HepG2 (cell line): ENCODE data around the gene HOXD3. TPM values are rescaled to one million over a fixed set of nuclear protein-coding genes. Genes with fewer than 3 reads are reported as not detected.

Experiments
- ATAC-seq: fragments of 200-7000 bp; cut with Tn5 transposase; 3 replicates; pipeline ENCODE4 v1.9.1; 2020; ENCODE audit warnings: mild to moderate bottlenecking, moderate library complexity
- BruUV-seq: library from RNA; stranded (reverse); fragments of 400-500 nt; replicated peaks from 2 replicates; lab custom pipeline; 2021; lab: Mats Ljungman, UMichigan
- CTCF ChIA-PET: fragments of 300-600 bp; formaldehyde crosslinking; extraction: SDS; loops from one replicate; lab custom pipeline; 2021; ENCODE audit warnings: low total read pairs, inconsistent platforms, low intra/inter-chr PET ratio; lab: Yijun Ruan, JAX
- POLR2A ChIA-PET: fragments of 350-600 bp; sonication (Branson Sonifier 250); formaldehyde crosslinking; loops from one replicate; lab custom pipeline; 2020; ENCODE audit warnings: antibody characterized with exemption, inconsistent platforms; lab: Yijun Ruan, JAX
- DNase-seq: peaks from one replicate; pipeline ENCODE4 v3.0.0-alpha.2; 2015; ENCODE audit warnings: low spot score
- FAIRE-seq: peaks from 3 replicates; lab custom pipeline; 2011; peaks lifted over from hg19 to GRCh38; lab: Jason Lieb, UNC
- H2AFZ ChIP-seq: one replicate; pipeline ENCODE4 v1.6.1; 2011; ENCODE audit warnings: low read length, inconsistent platforms
- H3K27ac ChIP-seq: fragments of 300-600 bp; 3 replicates; pipeline ENCODE4 v1.8.0; 2011; ENCODE audit warnings: mixed run types, mild to moderate bottlenecking, mixed read lengths, low read length, inconsistent platforms; ENCODE audit not compliant: insufficient read depth; ENCODE audit errors: extremely low read length
- H3K27me3 ChIP-seq, 2 experiments: fragments of 200-600 bp in 1 of 2; 2 replicates in 1 of 2; 3 replicates in 1 of 2; pipeline versions ENCODE4 v1.6.0 to v1.8.0; 2011; ENCODE audit warnings: low read length in 2 of 2, mild to moderate bottlenecking in 2 of 2, moderate library complexity in 2 of 2, inconsistent platforms in 1 of 2; ENCODE audit not compliant: insufficient read depth in 2 of 2, control insufficient read depth in 1 of 2
- H3K36me3 ChIP-seq, 2 experiments: fragments of 200-600 bp in 1 of 2; replicated peaks in 1 of 2; 2 replicates in 1 of 2; 3 replicates in 1 of 2; pipeline versions ENCODE4 v1.5.1 to v1.8.0; 2011; ENCODE audit warnings: low read length in 2 of 2, inconsistent platforms in 1 of 2; ENCODE audit not compliant: insufficient read depth in 2 of 2, control insufficient read depth in 1 of 2
- H3K4me1 ChIP-seq: 2 replicates; pipeline ENCODE4 v1.5.1; 2012; ENCODE audit warnings: low read length, inconsistent platforms; ENCODE audit not compliant: insufficient read depth
- H3K4me2 ChIP-seq: 2 replicates; pipeline ENCODE4 v1.6.0; 2011; ENCODE audit warnings: low read depth, low read length, inconsistent platforms
- H3K4me3 ChIP-seq, 3 experiments: fragments of 200-600 bp in 1 of 3; sonication (generic), shearing (Covaris generic) in 1 of 3; replicated peaks in 1 of 3; 2 replicates each; pipeline ENCODE4 v1.5.1; 2011 to 2016; ENCODE audit warnings: low read length in 3 of 3, inconsistent platforms in 2 of 3, low read depth in 2 of 3, mild to moderate bottlenecking in 2 of 3, control low read depth in 1 of 3, mixed read lengths in 1 of 3; ENCODE audit not compliant: insufficient read depth in 1 of 3
- H3K79me2 ChIP-seq: one replicate; pipeline ENCODE4 v1.6.1; 2011; ENCODE audit warnings: low read length, inconsistent platforms; ENCODE audit not compliant: insufficient read depth
- H3K9ac ChIP-seq: 2 replicates; pipeline ENCODE4 v1.6.0; 2011; ENCODE audit warnings: mild to moderate bottlenecking, low read depth, low read length, inconsistent platforms; ENCODE audit not compliant: insufficient read depth
- H3K9me3 ChIP-seq: 2 replicates; pipeline ENCODE4 v1.5.1; 2012; ENCODE audit warnings: mild to moderate bottlenecking, low read length
- H4K20me1 ChIP-seq: 2 replicates; pipeline ENCODE4 v1.6.0; 2011; ENCODE audit warnings: inconsistent platforms, mild to moderate bottlenecking, low read length, moderate library complexity; ENCODE audit not compliant: insufficient read depth
- RCOR2 ChIP-seq: IDR thresholded peaks from 2 replicates; pipeline ENCODE4 v1.6.1; 2016; ENCODE audit warnings: missing biosample characterization, missing genetic modification reagents
- RFX3 ChIP-seq: IDR thresholded peaks from 2 replicates; pipeline ENCODE4 v1.6.1; 2016; ENCODE audit warnings: missing biosample characterization, missing genetic modification reagents
- ZNF235 ChIP-seq: sonication (generic); formaldehyde crosslinking; IDR thresholded peaks from 2 replicates; pipeline ENCODE4 v1.8.1; 2023; ENCODE audit warnings: mild to moderate bottlenecking, missing genetic modification reagents, borderline replicate concordance
- ZNF282 ChIP-seq: fragments of 450-650 bp; IDR thresholded peaks from 2 replicates; pipeline ENCODE4 v1.6.1; 2018; ENCODE audit not compliant: partially characterized antibody
- ZNF34 ChIP-seq: sonication (generic); formaldehyde crosslinking; IDR thresholded peaks from 2 replicates; pipeline ENCODE4 v1.4.0; 2020; ENCODE audit warnings: mild to moderate bottlenecking, missing genetic modification reagents, borderline replicate concordance
- ZNF367 ChIP-seq: sonication (generic); formaldehyde crosslinking; IDR thresholded peaks from 2 replicates; pipeline ENCODE4 v1.4.0; 2020; ENCODE audit warnings: missing genetic modification reagents, borderline replicate concordance
- ZNF607 ChIP-seq: sonication (generic); formaldehyde crosslinking; IDR thresholded peaks from 2 replicates; pipeline ENCODE4 v1.5.1; 2020; ENCODE audit warnings: missing genetic modification reagents, mild to moderate bottlenecking, borderline replicate concordance
- WGBS: methylation state at CpG from one replicate; pipeline ENCODE4 v1.1.6; 2017; ENCODE audit warnings: low lambda C conversion rate; 5-methylcytosine and 5-hydroxymethylcytosine counted together
- in situ Hi-C: cut with HindIII; loops from 2 replicates; pipeline ENCODE4 v1.10.0; 2017; ENCODE audit warnings: low pct_unique_long_range_greater_than_20kb; ENCODE audit not compliant: extremely low pct_ligation_motif_present
- intact Hi-C: fragments of 100-400 bp; cut with micrococcal nuclease; formaldehyde crosslinking; loops from one replicate; pipeline ENCODE4 v1.10.0; 2022; ENCODE audit not compliant: unreplicated experiment
- polyA plus RNA-seq, 8 experiments: library from polyadenylated mRNA; depleted of rRNA in 3 of 8; stranded (reverse) in 7 of 8; unstranded in 1 of 8; fragments of >200 nt; fragmentation: Illumina TruSeq in 4 of 8; extraction: Trizol in 4 of 8; gene quantifications; 2 replicates each; pipeline versions ENCODE4 v1.2.1 to v1.2.3, GENCODE V29; 2011 to 2016; ENCODE audit warnings: low read depth in 4 of 8, missing spikeins in 1 of 8, mixed read lengths in 1 of 8; ENCODE audit not compliant: insufficient read depth in 1 of 8
- total RNA-seq, 5 experiments: library from RNA; depleted of rRNA; stranded (reverse); fragments of >200 nt; fragmentation: Illumina TruSeq; extraction: Trizol; gene quantifications; 2 replicates each; pipeline ENCODE4 v1.2.3, GENCODE V29; 2016; ENCODE audit warnings: low read depth in 1 of 5
- TF ChIP-seq, protein P1 (sequence below): sonication (generic); formaldehyde crosslinking; conservative IDR thresholded peaks from 2 replicates; pipeline ENCODE4 v1.4.0; 2020; ENCODE audit warnings: mild to moderate bottlenecking, missing genetic modification reagents, moderate library complexity
- TF ChIP-seq, protein P2 (sequence below): sonication (generic); formaldehyde crosslinking; IDR thresholded peaks from 2 replicates; pipeline ENCODE4 v1.4.0; 2020; ENCODE audit warnings: missing genetic modification reagents

Gene HOXD3
- total and polyA plus RNA-seq, 2 of the 13 experiments (the other 11 are each of a cell fraction or from before 2014, with no cell fraction given) = 0.05 to 0.09 TPM

DNA sequence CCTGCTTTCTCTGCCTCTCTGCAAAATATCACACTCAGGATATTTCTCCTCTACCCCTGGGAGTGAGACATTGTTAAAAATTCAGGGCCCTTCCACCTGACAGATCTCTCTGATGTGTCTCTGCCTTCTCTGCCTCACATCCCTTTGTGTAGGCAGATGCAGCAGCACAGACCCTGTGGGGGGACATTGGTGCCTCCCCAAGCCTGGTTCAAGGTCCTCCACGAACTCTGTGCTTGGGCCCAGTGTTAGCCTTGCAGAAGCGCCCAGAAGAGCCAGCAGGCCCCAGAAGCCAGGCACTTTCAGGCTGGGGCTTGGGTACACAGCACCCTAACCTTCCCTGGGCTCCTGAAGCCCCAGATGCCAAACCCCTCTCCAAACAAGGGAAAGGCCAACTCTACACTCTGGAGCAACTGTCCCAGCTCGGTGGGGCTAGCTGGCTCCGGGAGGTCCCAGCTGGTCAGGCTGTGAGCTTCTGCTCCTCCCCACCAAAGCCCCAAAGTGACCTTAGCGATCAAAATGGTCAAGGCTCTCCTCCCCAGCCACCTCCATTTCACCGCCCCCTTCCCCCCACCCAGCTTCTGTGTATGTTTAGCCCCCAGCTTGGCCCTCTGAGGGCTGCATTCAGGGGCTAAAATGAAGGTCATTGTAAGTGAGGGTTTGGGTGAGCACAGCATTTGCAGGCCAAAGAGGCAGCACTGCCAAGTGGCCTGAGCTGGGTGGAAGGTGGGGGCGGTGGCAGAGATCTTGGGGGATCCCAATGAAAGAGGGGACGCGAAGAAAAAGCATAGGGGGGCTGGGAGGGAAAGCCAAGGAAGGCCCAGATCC lies 31.9 kb upstream of the HOXD3 start:
- no TSS peak for BruUV-seq
- in situ Hi-C loops (loop anchor here (5.0 kb wide), 4 partner anchors 427 to 1022 kb away; no protein-coding TSS in a partner anchor), intact Hi-C loops (no loop called here)
- Histone ChIP-seq H3K4me3 (no peak overlapping the region), H3K27me3 (peaks cover 18 to 86% of the 10 kb centered on the region in 2 experiments), H3K9ac (no peak overlapping the region), H3K79me2 (no peaks in the 10 kb centered on the region), H3K27ac (no peak overlapping the region), H3K4me1 (no peaks in the 10 kb centered on the region), H2AFZ (no peak overlapping the region), H3K9me3 (no peaks in the 10 kb centered on the region), H3K36me3 (no peaks in the 10 kb centered on the region), H4K20me1 (no peaks in the 10 kb centered on the region; the same call in 1 of the 2 replicates), H3K4me2 (no peak overlapping the region)
- peak; percentile 26 for ATAC-seq
- no peak for FAIRE-seq
- TF ChIP-seq RFX3 (CRISPR knock-in tag) (no peak), ZNF235 (CRISPR knock-in tag) (no peak), ZNF607 (CRISPR knock-in tag) (no peak)
- POLR2A ChIA-PET = no interaction called here
- DNase-seq = no peak
- 0% methylated on average over 9 of the region's 9 CpGs for WGBS
- CTCF ChIA-PET = no interaction called here

DNA sequence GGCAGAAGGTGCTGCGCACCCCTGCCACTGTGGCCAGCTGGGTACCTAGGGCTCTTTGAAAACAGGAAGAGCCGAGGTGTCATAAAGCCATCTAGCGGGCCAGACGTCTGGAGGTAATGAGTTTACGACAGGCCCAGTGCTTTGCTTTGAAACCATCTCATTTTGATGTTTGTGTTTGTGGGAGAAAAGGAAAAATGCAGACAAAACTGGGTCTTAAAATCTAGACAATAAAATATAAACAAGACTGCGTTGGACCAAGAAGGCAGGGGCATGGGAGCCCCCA lies 31.4 kb upstream of the HOXD3 start:
- intact Hi-C loops (loop anchor here (2.0 kb wide), 1 partner anchor 1023 kb away; no protein-coding TSS in a partner anchor), in situ Hi-C loops (loop anchor here (5.0 kb wide), 4 partner anchors 427 to 1022 kb away; no protein-coding TSS in a partner anchor)
- peaks cover 15 to 82% of the 10 kb centered on the region in 2 experiments for H3K27me3 ChIP-seq
- TF ChIP-seq, protein P1, sequence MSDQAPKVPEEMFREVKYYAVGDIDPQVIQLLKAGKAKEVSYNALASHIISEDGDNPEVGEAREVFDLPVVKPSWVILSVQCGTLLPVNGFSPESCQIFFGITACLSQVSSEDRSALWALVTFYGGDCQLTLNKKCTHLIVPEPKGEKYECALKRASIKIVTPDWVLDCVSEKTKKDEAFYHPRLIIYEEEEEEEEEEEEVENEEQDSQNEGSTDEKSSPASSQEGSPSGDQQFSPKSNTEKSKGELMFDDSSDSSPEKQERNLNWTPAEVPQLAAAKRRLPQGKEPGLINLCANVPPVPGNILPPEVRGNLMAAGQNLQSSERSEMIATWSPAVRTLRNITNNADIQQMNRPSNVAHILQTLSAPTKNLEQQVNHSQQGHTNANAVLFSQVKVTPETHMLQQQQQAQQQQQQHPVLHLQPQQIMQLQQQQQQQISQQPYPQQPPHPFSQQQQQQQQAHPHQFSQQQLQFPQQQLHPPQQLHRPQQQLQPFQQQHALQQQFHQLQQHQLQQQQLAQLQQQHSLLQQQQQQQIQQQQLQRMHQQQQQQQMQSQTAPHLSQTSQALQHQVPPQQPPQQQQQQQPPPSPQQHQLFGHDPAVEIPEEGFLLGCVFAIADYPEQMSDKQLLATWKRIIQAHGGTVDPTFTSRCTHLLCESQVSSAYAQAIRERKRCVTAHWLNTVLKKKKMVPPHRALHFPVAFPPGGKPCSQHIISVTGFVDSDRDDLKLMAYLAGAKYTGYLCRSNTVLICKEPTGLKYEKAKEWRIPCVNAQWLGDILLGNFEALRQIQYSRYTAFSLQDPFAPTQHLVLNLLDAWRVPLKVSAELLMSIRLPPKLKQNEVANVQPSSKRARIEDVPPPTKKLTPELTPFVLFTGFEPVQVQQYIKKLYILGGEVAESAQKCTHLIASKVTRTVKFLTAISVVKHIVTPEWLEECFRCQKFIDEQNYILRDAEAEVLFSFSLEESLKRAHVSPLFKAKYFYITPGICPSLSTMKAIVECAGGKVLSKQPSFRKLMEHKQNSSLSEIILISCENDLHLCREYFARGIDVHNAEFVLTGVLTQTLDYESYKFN (CRISPR knock-in tag) = no peak
- TF ChIP-seq ZNF367 (CRISPR knock-in tag) (no peak), ZNF282 (no peak), ZNF34 (CRISPR knock-in tag) (no peak), RCOR2 (CRISPR knock-in tag) (no peak)
- TF ChIP-seq, protein P2, sequence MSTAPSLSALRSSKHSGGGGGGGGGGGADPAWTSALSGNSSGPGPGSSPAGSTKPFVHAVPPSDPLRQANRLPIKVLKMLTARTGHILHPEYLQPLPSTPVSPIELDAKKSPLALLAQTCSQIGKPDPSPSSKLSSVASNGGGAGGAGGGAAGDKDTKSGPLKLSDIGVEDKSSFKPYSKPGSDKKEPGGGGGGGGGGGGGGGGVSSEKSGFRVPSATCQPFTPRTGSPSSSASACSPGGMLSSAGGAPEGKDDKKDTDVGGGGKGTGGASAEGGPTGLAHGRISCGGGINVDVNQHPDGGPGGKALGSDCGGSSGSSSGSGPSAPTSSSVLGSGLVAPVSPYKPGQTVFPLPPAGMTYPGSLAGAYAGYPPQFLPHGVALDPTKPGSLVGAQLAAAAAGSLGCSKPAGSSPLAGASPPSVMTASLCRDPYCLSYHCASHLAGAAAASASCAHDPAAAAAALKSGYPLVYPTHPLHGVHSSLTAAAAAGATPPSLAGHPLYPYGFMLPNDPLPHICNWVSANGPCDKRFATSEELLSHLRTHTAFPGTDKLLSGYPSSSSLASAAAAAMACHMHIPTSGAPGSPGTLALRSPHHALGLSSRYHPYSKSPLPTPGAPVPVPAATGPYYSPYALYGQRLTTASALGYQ (CRISPR knock-in tag) = no peak

More for the DNA sequence above, 31.4 kb upstream of the HOXD3 start:
- no TSS peak for BruUV-seq
- ATAC-seq (peak; percentile 42), FAIRE-seq (no peak), DNase-seq (no peak)
- Histone ChIP-seq H3K4me3 (no peak overlapping the region), H3K79me2 (no peaks in the 10 kb centered on the region), H4K20me1 (no peaks in the 10 kb centered on the region; the same call in 1 of the 2 replicates), H3K27ac (no peak overlapping the region), H2AFZ (no peak overlapping the region), H3K36me3 (no peaks in the 10 kb centered on the region), H3K9ac (no peak overlapping the region), H3K4me1 (no peaks in the 10 kb centered on the region), H3K4me2 (no peak overlapping the region), H3K9me3 (no peaks in the 10 kb centered on the region)
- POLR2A ChIA-PET = no interaction called here
- CTCF ChIA-PET = no interaction called here
- 6% methylated on average over 6 of the region's 6 CpGs for WGBS
